ENCODE measurements around the gene NUP214.

DNA sequence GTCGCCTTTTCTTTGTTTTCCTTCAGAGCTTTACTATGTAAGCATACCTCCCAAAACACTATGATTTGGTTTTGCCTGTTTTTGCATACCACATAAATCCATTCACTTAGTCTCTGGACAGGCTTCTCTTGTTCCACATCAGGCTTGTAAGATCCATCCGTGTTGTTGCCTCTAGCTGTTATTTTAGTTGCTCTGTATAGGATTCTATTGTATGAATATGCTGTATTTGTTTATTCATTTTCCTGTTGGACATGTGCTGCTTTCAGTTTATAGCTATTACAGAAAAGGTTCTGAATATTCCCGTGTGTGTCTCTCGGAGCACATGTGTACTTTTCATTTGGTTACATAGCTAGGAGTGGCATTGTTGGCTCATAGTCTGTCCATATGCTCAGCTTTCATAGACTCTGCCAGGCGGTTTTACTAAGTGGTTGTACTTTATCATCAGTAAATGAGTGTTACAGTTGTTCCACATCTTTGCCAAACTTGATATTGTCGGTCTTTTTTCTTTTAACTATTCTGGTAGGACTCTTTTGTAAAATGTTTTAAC is 41.8 kb downstream of the NUP214 start:
- TF ChIP-seq, protein P1, sequence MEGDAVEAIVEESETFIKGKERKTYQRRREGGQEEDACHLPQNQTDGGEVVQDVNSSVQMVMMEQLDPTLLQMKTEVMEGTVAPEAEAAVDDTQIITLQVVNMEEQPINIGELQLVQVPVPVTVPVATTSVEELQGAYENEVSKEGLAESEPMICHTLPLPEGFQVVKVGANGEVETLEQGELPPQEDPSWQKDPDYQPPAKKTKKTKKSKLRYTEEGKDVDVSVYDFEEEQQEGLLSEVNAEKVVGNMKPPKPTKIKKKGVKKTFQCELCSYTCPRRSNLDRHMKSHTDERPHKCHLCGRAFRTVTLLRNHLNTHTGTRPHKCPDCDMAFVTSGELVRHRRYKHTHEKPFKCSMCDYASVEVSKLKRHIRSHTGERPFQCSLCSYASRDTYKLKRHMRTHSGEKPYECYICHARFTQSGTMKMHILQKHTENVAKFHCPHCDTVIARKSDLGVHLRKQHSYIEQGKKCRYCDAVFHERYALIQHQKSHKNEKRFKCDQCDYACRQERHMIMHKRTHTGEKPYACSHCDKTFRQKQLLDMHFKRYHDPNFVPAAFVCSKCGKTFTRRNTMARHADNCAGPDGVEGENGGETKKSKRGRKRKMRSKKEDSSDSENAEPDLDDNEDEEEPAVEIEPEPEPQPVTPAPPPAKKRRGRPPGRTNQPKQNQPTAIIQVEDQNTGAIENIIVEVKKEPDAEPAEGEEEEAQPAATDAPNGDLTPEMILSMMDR (IDR thresholded peaks at IDR 0.05) = no peak
- no peak for TF ChIP-seq POLR2A (IDR thresholded peaks at IDR 0.05)
